ENCODE data around the gene SNRNP40.
"Not testable (repeated sequence)": the region's sequence is repeated elsewhere in the genome, so short reads cannot be mapped to it uniquely, and the experiment has no call there.

The SNRNP40 gene

DNA sequence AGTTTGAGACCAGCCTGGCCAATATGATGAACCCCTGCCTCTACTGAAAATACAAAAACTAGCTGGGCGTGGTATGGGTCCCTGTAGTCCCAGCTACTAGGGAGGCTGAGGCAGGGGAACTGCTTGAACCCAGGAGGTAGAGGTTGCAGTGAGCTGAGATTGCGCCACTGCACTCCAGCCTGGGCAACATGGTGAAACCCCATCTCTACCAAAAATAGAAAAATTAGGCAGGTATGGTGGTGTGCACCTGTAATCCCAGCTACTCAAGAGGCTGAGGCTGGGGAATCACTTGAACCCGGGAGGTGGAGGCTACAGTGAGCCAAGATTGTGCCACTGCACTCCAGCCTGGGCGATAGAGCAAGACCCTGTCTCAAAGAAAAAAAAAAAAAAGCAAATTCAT, 8.8 kb downstream of the SNRNP40 start:
- not testable (repeated sequence) for DNase-seq

GRCh38 chr1:31282426-31282825, 14.2 kb downstream of the SNRNP40 start:
- not testable (repeated sequence) for DNase-seq

GRCh38 chr1:31273619-31274018, 23.0 kb downstream of the SNRNP40 start:
- DNase-seq = no peak

DNA sequence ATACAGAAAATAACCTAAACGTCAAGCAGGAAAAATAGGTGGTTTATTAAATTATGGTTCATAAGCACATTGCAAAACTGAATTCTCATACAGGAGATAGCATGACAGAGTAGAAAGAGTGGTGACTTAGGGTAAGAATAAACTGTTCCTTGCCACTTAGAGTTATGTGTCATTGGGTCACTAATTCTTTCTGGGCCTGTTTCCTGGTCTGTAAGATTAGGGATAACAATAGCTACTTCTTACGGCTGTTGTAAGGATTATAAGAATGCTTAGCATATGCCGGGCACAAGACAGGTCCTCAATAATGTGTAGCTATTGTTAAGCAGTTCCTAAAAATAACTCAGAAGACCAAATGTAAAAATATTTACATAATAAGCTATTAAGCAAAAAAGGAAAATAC, 24.2 kb downstream of the SNRNP40 start:
- DNase-seq = no peak

DNA sequence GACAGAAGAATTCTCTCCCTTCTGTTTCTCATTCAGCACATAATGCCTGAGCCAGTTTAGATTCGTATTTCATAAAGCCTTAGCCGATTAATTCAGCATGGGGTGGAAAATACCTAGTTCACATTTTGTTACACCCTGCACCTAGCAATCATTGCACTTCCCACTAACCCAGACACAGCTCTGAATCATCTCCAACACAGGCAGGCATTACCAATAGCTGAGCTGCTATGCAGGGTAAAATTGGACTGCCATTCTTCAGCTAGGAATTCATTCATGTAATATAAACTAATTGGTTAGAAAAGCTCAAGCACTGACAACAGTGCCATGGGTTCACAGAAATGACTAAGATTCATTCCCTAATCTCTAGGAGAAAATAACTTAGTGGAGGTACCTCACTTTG, 30.0 kb downstream of the SNRNP40 start:
- DNase-seq = peak in 3 of 51 donors; percentile 2 to 24 (median 10)

DNA sequence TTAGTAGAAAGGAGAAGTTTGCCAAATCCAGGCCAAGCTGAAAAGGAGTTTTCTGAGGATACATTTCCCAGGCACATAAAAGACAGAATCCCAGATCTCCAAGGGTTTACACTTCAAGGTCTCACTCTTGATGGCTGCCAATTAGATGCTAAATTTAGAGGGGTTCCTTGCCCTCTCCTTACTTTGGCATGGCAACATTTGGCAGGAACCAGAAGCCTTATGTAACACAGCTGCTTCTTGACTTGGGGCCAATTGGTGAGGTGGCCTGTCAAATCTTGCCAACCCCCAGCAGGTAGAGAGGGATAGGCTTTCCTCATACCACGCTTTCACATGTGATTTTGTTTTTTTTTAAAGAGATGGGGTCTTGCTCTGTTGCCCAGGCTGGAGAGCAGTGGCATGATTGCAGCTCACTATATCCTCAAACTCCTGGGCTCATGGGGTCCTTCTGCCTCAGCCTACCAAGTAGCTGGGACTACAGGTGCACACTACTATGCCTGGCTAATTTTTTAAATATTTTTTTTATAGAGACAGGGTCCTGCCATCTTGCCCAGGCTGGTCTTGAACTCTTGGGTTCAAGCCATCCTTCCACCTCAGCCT, 31.7 kb downstream of the SNRNP40 start:
- peak in 1 of 51 donors; percentile 4 for DNase-seq

GRCh38 chr1:31263408-31263807, 33.2 kb downstream of the SNRNP40 start:
- no peak for DNase-seq

GRCh38 chr1:31262393-31262792, 34.2 kb downstream of the SNRNP40 start:
- not testable (repeated sequence) for DNase-seq

DNA sequence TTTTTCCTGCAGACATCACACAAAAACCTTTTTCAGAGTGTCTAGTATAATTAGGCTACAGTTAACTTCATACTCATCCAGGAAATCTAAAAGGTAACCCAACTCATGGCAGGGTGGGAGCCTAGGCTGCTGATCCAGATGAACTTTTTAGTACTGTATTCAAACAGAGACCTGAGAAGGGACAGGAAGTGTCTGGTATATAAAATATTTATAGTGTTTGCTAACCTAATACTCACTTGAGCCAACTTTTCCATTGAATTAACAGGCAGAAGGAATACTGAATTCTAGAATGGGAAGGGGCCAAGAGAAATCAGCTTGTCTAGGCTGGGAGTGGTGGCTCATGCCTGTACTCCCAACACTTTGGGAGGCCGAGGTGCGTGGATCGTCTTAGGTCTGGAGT, 34.7 kb downstream of the SNRNP40 start:
- no peak for DNase-seq

- no peak for DNase-seq
These were observed 36.8 kb downstream of the SNRNP40 start for GRCh38 chr1:31259746-31260145.

- DNase-seq = no peak
These were observed 38.0 kb downstream of the SNRNP40 start for GRCh38 chr1:31258581-31258980.

DNA sequence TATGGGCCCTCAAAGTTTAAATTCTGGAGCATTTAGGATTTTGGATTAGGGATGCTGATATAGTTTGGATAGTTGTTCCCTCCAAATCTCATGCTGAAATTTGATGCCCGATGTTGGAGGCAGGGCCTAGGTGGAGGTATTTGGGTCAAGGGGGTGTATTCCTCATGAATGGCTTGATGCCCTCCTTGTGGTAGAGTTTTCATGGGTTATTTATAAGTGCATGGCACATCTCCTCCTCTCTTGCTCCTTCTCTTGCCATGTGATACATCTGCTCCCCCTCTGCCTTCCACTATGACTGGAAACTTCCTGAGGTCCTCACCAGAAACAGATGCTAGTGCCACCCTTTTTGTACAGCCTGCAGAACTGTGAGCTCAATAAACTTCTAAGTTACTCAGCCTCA, 39.4 kb downstream of the SNRNP40 start:
- no peak for DNase-seq

DNA sequence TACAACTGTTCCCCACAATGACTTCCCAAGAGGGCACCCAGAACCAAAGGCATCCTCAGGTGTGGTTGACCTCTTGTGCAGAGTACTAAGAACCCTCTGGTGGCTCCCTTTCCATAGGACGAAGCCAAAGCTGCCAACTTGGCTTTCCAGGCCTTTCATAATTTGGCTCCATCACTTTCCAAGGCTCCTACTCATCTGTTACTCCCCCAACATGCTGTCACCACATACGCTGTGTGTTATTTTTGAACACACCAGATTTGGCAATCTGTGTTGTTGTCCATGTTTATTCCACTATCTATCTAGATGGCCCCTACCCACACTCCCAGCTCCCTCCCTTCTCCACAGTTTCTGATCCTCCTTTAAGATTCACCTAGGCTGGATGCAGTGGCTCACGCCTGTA, 46.7 kb downstream of the SNRNP40 start:
- DNase-seq = peak in 1 of 51 donors; percentile 11

DNA sequence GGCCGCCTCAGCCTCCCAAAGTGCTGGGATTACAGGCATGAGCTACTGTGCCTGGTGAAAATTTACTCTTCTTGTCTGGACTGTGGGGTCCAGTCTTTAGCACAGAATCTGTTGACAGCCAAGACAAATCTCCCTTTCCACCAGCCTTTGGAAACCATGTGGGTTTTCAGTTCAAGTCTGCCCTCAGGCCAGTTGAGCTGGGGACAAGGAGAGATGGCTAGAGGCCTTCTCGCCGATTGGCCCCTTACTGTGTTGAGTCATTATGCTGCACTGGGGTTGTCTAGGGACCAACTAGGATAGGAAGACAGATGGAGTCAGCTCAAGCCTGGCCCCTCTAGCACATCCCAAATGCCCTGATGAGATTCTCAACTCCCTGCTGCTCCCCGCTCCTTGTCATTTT, 48.3 kb downstream of the SNRNP40 start:
- DNase-seq = no peak

- no peak for DNase-seq
These were observed 52.3 kb downstream of the SNRNP40 start for GRCh38 chr1:31244326-31244725.

GRCh38 chr1:31243501-31244286, 52.9 kb downstream of the SNRNP40 start:
- peak in 1 of 51 donors; percentile 38 for DNase-seq

GRCh38 chr1:31241321-31241720, 55.3 kb downstream of the SNRNP40 start:
- DNase-seq = no peak

DNA sequence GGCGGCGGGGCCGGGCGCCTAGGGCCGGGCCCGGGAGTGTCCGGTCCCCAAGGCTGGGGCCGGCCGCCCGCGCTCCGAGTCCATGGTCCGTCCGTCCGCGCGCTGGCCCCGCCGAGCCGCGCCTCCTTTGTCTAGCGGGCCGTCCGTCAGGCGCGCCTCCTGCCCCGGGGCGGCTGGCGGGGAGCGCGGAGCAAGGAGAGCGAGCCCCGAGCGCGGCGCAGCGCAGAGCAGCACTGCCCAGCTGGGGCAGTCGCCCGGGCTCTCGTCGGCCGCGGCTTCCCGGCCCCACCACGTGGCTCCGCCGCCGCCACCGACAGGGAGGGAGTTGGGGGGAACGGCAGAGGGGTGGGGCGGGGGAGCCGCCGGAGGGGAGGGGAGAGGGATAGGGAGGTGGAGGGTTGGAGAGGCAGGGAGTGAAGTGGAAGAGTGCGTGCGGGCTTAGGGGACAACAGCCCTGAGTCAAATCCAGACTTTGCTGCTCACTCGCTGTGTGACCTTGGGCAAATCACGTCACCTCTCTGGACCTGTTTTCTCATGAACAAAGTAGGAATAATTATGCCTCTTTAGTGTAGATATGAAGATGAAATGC, 56.8 kb downstream of the SNRNP40 start, which contains the start of gene NKAIN1:
NKAIN1 (minus strand) TSS at position 235 of the 589 bp plus-strand sequence. CDS start 340 bp downstream, outside the sequence.
- DNase-seq = peak in 20 of 51 donors; percentile 3 to 66 (median 21)

- DNase-seq = peak in 18 of 51 donors; percentile 7 to 54 (median 29)
These were observed 57.5 kb downstream of the SNRNP40 start for GRCh38 chr1:31238986-31239613.

- DNase-seq = no peak
These were observed 58.0 kb downstream of the SNRNP40 start for GRCh38 chr1:31238612-31238985.

DNA sequence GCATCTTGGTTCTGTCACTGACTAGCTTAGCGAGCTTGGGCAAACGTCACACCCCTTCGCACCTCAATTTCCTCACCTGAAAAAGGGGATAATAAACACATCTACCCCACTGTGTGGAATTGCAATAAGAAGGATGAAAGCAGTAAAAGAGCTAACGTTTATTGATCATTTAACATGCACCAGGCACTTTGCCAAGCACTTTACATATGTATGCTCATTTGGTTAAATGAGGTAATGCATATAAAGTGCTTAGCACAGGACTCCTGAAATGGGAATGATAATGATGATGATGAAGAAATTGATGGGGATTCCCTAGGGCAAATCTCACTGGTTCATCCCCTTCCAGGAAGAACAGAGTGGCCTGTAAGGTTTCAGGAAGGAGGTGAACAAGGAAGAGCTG, 61.7 kb downstream of the SNRNP40 start:
- DNase-seq = no peak

DNA sequence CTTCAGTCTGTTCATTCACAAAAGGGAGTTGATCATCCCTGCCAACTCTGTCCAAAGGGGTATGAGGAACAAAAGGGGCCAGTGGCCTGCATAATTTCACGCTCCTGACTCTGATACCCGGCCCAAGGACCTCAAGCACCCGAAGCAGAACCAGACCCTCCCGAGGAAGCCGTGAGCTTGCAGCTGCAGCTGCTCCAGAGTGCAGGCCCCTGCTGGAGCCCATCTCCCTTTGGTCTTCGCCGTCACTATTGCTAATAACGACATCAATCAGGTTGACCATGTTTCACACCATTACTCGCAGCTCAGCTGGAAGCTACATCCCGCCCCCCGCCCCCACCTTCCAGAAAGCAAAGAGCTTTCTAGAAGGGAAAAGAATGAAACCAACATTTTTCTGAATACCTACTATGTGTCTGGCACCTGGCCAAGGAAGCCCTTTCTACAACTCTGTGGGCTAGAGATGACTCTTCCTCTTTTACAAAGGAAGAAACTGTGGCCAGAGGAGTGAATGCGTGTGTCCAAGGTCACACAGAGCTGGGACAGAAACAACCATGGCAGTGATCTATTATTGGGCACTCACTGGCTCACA, 62.4 kb downstream of the SNRNP40 start:
- DNase-seq = no peak

All from hypothalamus (tissue), 51 donors.